K562 (cell line): ENCODE measurements around the gene CRYBA1. TPM values are rescaled to one million over a fixed set of nuclear protein-coding genes. Genes with fewer than 3 reads are reported as not detected.

ENCODE experiments used
- ATF4 ChIP-seq: fragments of 450-650 bp; formaldehyde crosslinking; IDR thresholded peaks from 2 replicates; pipeline ENCODE4 v1.4.0; 2022; ENCODE audit warnings: mild to moderate bottlenecking, moderate library complexity
- HNRNPLL ChIP-seq: fragments of 200-400 bp; formaldehyde crosslinking; IDR thresholded peaks from 2 replicates; pipeline ENCODE4 v1.6.1; 2017; ENCODE audit warnings: low read length, low read depth, mild to moderate bottlenecking; ENCODE audit not compliant: poor library complexity, severe bottlenecking
- HSF4 ChIP-seq: fragments of 250-450 bp; sonication (Bioruptor Pico); IDR thresholded peaks from 2 replicates; pipeline ENCODE4 v2.1.2; 2022; ENCODE audit warnings: mild to moderate bottlenecking, moderate library complexity, borderline replicate concordance
- KAT8 ChIP-seq: fragments of 450-650 bp; IDR thresholded peaks from 2 replicates; pipeline ENCODE4 v1.6.1; 2016; ENCODE audit warnings: low read depth, mild to moderate bottlenecking
- RHOXF2B ChIP-seq: fragments of 250-450 bp; sonication (Bioruptor Pico); conservative IDR thresholded peaks from 2 replicates; pipeline ENCODE4 v1.5.1; 2021
- ZNF280B ChIP-seq: fragments of 250-450 bp; sonication (Bioruptor Pico); IDR thresholded peaks from 2 replicates; pipeline ENCODE4 v1.5.1; 2021; ENCODE audit warnings: mild to moderate bottlenecking
- ZNF512 ChIP-seq: IDR thresholded peaks from 2 replicates; pipeline ENCODE4 v1.6.1; 2016; ENCODE audit warnings: missing genetic modification characterization, missing compliant biosample characterization
- polyA plus RNA-seq, 8 experiments: library from polyadenylated mRNA; depleted of rRNA in 4 of 8; stranded (reverse) in 5 of 8; unstranded in 3 of 8; fragments of >200 nt; fragmentation: Nextera tagmentation in 2 of 8; fragmentation: Illumina TruSeq in 1 of 8; extraction: Ambion mirVana in 2 of 8; extraction: Trizol in 1 of 8; gene quantifications; 2 replicates each; pipeline versions ENCODE4 v1.2.1 to v1.2.3, GENCODE V29; 2011 to 2014; ENCODE audit warnings: inconsistent platforms in 1 of 8, missing spikeins in 1 of 8
- total RNA-seq, 7 experiments: library from RNA; depleted of rRNA in 6 of 7; stranded (reverse); fragments of >200 nt in 6 of 7; fragmentation: Illumina TruSeq in 2 of 7; extraction: Trizol in 2 of 7; gene quantifications; 2 replicates each; pipeline versions ENCODE4 v1.2.1 to v1.2.3, GENCODE V29; 2011 to 2021; ENCODE audit warnings: low replicate concordance in 1 of 7
- TF ChIP-seq, protein P1 (sequence below): fragments of 250-450 bp; sonication (Bioruptor Pico); IDR thresholded peaks from 2 replicates; pipeline ENCODE4 v1.5.0; 2021; ENCODE audit warnings: mild to moderate bottlenecking, borderline replicate concordance
- TF ChIP-seq, protein P2 (sequence below): fragments of 150-350 bp; IDR thresholded peaks from 2 replicates; pipeline ENCODE4 v1.6.1; 2014; ENCODE audit warnings: low read depth, mild to moderate bottlenecking, low read length, borderline replicate concordance
- TF ChIP-seq, protein P3 (sequence below): sonication (generic); formaldehyde crosslinking; IDR thresholded peaks from 2 replicates; pipeline ENCODE4 v1.8.0; 2023; ENCODE audit warnings: mild to moderate bottlenecking, missing genetic modification reagents

CRYBA1 gene
- total and polyA plus RNA-seq, 9 of the 15 experiments (the other 6 are each of a cell fraction or from before 2014, with no cell fraction given), result not detected

- TF ChIP-seq, protein P1, sequence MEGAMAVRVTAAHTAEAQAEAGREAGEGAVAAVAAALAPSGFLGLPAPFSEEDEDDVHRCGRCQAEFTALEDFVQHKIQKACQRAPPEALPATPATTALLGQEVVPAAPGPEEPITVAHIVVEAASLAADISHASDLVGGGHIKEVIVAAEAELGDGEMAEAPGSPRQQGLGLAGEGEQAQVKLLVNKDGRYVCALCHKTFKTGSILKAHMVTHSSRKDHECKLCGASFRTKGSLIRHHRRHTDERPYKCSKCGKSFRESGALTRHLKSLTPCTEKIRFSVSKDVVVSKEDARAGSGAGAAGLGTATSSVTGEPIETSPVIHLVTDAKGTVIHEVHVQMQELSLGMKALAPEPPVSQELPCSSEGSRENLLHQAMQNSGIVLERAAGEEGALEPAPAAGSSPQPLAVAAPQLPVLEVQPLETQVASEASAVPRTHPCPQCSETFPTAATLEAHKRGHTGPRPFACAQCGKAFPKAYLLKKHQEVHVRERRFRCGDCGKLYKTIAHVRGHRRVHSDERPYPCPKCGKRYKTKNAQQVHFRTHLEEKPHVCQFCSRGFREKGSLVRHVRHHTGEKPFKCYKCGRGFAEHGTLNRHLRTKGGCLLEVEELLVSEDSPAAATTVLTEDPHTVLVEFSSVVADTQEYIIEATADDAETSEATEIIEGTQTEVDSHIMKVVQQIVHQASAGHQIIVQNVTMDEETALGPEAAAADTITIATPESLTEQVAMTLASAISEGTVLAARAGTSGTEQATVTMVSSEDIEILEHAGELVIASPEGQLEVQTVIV (CRISPR knock-in tag), result no peak
- TF ChIP-seq RHOXF2B (CRISPR knock-in tag) (no peak), HNRNPLL (no peak), KAT8 (no peak), ZNF280B (CRISPR knock-in tag) (no peak), HSF4 (CRISPR knock-in tag) (no peak), ZNF512 (tag) (no peak), ATF4 (no peak)
- TF ChIP-seq, protein P2, sequence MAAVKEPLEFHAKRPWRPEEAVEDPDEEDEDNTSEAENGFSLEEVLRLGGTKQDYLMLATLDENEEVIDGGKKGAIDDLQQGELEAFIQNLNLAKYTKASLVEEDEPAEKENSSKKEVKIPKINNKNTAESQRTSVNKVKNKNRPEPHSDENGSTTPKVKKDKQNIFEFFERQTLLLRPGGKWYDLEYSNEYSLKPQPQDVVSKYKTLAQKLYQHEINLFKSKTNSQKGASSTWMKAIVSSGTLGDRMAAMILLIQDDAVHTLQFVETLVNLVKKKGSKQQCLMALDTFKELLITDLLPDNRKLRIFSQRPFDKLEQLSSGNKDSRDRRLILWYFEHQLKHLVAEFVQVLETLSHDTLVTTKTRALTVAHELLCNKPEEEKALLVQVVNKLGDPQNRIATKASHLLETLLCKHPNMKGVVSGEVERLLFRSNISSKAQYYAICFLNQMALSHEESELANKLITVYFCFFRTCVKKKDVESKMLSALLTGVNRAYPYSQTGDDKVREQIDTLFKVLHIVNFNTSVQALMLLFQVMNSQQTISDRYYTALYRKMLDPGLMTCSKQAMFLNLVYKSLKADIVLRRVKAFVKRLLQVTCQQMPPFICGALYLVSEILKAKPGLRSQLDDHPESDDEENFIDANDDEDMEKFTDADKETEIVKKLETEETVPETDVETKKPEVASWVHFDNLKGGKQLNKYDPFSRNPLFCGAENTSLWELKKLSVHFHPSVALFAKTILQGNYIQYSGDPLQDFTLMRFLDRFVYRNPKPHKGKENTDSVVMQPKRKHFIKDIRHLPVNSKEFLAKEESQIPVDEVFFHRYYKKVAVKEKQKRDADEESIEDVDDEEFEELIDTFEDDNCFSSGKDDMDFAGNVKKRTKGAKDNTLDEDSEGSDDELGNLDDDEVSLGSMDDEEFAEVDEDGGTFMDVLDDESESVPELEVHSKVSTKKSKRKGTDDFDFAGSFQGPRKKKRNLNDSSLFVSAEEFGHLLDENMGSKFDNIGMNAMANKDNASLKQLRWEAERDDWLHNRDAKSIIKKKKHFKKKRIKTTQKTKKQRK, result no peak
- TF ChIP-seq, protein P3, sequence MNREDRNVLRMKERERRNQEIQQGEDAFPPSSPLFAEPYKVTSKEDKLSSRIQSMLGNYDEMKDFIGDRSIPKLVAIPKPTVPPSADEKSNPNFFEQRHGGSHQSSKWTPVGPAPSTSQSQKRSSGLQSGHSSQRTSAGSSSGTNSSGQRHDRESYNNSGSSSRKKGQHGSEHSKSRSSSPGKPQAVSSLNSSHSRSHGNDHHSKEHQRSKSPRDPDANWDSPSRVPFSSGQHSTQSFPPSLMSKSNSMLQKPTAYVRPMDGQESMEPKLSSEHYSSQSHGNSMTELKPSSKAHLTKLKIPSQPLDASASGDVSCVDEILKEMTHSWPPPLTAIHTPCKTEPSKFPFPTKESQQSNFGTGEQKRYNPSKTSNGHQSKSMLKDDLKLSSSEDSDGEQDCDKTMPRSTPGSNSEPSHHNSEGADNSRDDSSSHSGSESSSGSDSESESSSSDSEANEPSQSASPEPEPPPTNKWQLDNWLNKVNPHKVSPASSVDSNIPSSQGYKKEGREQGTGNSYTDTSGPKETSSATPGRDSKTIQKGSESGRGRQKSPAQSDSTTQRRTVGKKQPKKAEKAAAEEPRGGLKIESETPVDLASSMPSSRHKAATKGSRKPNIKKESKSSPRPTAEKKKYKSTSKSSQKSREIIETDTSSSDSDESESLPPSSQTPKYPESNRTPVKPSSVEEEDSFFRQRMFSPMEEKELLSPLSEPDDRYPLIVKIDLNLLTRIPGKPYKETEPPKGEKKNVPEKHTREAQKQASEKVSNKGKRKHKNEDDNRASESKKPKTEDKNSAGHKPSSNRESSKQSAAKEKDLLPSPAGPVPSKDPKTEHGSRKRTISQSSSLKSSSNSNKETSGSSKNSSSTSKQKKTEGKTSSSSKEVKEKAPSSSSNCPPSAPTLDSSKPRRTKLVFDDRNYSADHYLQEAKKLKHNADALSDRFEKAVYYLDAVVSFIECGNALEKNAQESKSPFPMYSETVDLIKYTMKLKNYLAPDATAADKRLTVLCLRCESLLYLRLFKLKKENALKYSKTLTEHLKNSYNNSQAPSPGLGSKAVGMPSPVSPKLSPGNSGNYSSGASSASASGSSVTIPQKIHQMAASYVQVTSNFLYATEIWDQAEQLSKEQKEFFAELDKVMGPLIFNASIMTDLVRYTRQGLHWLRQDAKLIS (CRISPR knock-in tag), result no peak
These were observed 27.1 kb upstream of the CRYBA1 start (continued) for GRCh38 chr17:29219378-29220047.
